ENCODE data around the gene CECR2.

DNA sequence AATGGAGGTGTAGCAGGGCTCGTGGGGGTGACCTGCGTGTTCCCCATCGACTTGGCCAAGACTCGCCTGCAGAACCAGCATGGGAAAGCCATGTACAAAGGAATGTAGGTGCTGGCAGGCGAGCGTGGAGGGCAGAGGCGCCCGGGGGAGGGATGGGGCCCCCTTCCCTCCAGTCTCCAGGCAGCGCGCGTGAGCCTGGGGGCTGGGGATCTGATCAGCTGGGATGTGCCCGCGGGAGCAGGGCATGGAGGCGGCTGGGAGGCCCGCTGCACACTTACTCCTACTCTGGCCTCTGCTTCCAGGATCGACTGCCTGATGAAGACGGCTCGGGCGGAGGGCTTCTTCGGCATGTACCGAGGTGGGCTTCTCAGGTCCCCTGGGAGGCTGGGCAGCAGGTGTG lies 211.8 kb downstream of the CECR2 start:
- TF ChIP-seq, protein P1, sequence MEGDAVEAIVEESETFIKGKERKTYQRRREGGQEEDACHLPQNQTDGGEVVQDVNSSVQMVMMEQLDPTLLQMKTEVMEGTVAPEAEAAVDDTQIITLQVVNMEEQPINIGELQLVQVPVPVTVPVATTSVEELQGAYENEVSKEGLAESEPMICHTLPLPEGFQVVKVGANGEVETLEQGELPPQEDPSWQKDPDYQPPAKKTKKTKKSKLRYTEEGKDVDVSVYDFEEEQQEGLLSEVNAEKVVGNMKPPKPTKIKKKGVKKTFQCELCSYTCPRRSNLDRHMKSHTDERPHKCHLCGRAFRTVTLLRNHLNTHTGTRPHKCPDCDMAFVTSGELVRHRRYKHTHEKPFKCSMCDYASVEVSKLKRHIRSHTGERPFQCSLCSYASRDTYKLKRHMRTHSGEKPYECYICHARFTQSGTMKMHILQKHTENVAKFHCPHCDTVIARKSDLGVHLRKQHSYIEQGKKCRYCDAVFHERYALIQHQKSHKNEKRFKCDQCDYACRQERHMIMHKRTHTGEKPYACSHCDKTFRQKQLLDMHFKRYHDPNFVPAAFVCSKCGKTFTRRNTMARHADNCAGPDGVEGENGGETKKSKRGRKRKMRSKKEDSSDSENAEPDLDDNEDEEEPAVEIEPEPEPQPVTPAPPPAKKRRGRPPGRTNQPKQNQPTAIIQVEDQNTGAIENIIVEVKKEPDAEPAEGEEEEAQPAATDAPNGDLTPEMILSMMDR (IDR thresholded peaks at IDR 0.05; ENCODE audit: low read length): no peak
- TF ChIP-seq EZH2 (IDR thresholded peaks at IDR 0.05; ENCODE audit: borderline replicate concordance, low read length): no peak
